ENCODE results near the gene AADAT. TPM values are rescaled to one million over a fixed set of nuclear protein-coding genes. Genes with fewer than 3 reads are reported as not detected.
A peak's percentile ranks its signal among the peaks of the same experiment; 100 is the strongest.
"Not testable (repeated sequence)": the region's sequence is repeated elsewhere in the genome, so short reads cannot be mapped to it uniquely, and the experiment has no call there.

The AADAT gene
- total RNA-seq, 1 donor from 2014 or later = 28.1 TPM

- FAIRE-seq = no peak
Observed at GRCh38 chr4:170090352-170091052, 746 bp upstream of the AADAT start.

GRCh38 chr4:170089274-170089667 lies 485 bp downstream of the AADAT start:
- DNase-seq (ENCODE audit: low spot score in 2 of 2) = peak; percentile 22 to 40
- FAIRE-seq = no peak

More at GRCh38 chr4:170090352-170091052, 746 bp upstream of the AADAT start:
- no peak for DNase-seq (ENCODE audit: low spot score in 2 of 2)

- FAIRE-seq = no peak
- DNase-seq (ENCODE audit: low spot score in 2 of 2) = no peak
Observed at GRCh38 chr4:170088716-170089115, 1.0 kb downstream of the AADAT start.

- DNase-seq (ENCODE audit: low spot score in 2 of 2) (no peak), FAIRE-seq (no peak)
Observed at GRCh38 chr4:170087163-170087700, 2.5 kb downstream of the AADAT start.

GRCh38 chr4:170083541-170083940 lies 6.2 kb downstream of the AADAT start:
- FAIRE-seq (no peak), DNase-seq (ENCODE audit: low spot score in 2 of 2) (no peak)

GRCh38 chr4:170080496-170080895 lies 9.3 kb downstream of the AADAT start:
- FAIRE-seq (no peak), DNase-seq (ENCODE audit: low spot score in 2 of 2) (no peak)

- no peak for DNase-seq (ENCODE audit: low spot score in 2 of 2)
Observed at GRCh38 chr4:170079981-170080380, 9.8 kb downstream of the AADAT start.

GRCh38 chr4:170071196-170071595 lies 18.6 kb downstream of the AADAT start:
- FAIRE-seq (no peak), DNase-seq (ENCODE audit: low spot score in 2 of 2) (no peak)

More at GRCh38 chr4:170079981-170080380, 9.8 kb downstream of the AADAT start:
- no peak for FAIRE-seq

GRCh38 chr4:170068438-170069128 lies 21.2 kb downstream of the AADAT start:
- no peak for FAIRE-seq
- no peak for DNase-seq (ENCODE audit: low spot score in 2 of 2)

GRCh38 chr4:170059421-170059820 lies 30.3 kb downstream of the AADAT start:
- DNase-seq (ENCODE audit: low spot score in 2 of 2) (no peak), FAIRE-seq (no peak)

GRCh38 chr4:170058826-170059225 lies 30.9 kb downstream of the AADAT start:
- no peak for DNase-seq (ENCODE audit: low spot score in 2 of 2)
- no peak for FAIRE-seq

GRCh38 chr4:170057866-170058265 lies 31.9 kb downstream of the AADAT start:
- FAIRE-seq (no peak), DNase-seq (ENCODE audit: low spot score in 2 of 2) (no peak)

GRCh38 chr4:170052919-170053318 lies 36.8 kb downstream of the AADAT start:
- FAIRE-seq (no peak), DNase-seq (ENCODE audit: low spot score in 2 of 2) (no peak)

- FAIRE-seq = no peak
- DNase-seq (ENCODE audit: low spot score in 2 of 2) = no peak
Observed at GRCh38 chr4:170051402-170051801, 38.4 kb downstream of the AADAT start.

GRCh38 chr4:170049766-170050165 lies 40.0 kb downstream of the AADAT start:
- no peak for FAIRE-seq
- no peak for DNase-seq (ENCODE audit: low spot score in 2 of 2)

GRCh38 chr4:170047771-170048354 lies 41.9 kb downstream of the AADAT start:
- DNase-seq (ENCODE audit: low spot score in 2 of 2) = peak; percentile 48 to 58
- peak; percentile 99 for FAIRE-seq

GRCh38 chr4:170046156-170046555 lies 43.6 kb downstream of the AADAT start:
- DNase-seq (ENCODE audit: low spot score in 2 of 2); FAIRE-seq: not testable (repeated sequence)

GRCh38 chr4:170040031-170040680 lies 49.6 kb downstream of the AADAT start:
- FAIRE-seq (no peak), DNase-seq (ENCODE audit: low spot score in 2 of 2) (no peak)

- FAIRE-seq (no peak), DNase-seq (ENCODE audit: low spot score in 2 of 2) (no peak)
Observed at GRCh38 chr4:170038769-170039168, 51.0 kb downstream of the AADAT start.

GRCh38 chr4:170038232-170038631 lies 51.5 kb downstream of the AADAT start:
- no peak for FAIRE-seq
- no peak for DNase-seq (ENCODE audit: low spot score in 2 of 2)

- no peak for FAIRE-seq
- DNase-seq (ENCODE audit: low spot score in 2 of 2) = no peak
Observed at GRCh38 chr4:170037481-170037880, 52.3 kb downstream of the AADAT start.
